ENCODE data around the gene NSMCE1.

The NSMCE1 gene

DNA sequence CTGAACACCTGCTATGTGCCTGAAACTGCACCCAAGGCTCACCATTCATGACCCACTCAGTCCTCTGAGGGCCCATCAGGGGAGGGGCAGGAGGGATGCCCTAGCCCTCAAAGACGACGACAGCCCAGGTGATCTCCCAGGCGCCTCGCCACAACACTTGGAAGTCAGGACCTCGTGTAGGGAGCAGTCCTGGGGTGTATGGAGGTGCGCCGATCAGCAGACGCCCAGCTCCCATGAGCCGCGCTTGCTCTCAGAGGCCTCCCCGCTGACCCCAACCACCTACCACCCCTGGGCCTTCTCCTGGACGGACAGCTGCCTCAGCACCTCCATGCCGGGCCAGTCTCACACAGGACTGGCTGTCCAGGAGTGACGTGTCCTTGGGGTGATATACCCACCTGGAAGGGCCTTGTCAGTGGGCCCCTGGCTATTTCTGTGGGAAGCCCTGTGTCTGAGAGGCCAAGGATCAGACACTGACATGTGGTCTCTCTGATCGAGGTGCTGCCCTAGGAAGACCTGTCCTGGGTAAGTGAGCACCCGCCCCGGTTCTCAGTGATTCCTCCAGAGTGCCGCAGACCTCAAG, 38.6 kb downstream of the NSMCE1 start:
- no peak for DNase-seq (ENCODE audit: low spot score)

DNA sequence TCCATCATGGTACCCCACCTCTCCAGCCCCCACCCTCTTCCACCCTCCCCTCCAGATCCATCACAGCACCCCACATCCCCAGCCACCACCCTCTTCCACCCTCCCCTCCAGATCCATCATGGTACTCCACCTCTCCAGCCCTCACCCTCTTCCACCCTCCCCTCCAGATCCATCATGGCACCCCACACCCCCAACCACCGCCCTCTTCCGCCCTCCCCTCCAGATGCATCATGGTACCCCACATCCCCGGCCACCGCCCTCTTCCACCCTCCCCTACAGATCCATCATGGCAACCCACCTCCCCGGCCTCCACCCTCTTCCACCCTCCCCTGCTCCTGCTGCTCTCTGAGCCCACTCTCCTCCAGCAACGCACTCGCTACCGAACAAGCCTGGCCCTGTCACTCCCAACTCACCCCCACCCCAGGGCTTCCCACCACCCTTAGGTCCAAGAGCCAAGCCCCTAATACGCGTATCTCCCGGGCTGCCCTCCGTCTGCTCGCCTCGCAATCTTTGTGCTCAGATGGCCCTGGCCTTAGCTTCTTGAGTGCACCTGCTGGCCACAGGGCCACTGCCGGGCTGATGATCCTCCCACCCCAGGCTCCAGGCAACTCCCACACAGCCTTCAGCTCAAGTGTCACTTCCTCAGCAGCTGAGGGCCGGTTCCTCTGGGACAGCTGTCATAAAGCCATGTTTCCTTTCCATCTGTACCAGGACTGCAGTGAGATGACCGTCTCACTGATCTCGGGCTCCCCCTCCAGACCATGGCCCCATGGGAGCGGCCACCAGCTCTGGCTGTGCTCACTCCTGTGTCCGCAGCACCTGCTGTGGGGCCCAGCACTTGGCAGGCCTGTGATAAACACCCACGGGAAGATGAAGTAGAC, 39.7 kb downstream of the NSMCE1 start:
- no peak for DNase-seq (ENCODE audit: low spot score)

GRCh38 chr16:27228045-27228444, 40.5 kb downstream of the NSMCE1 start:
- DNase-seq (ENCODE audit: low spot score): no peak

DNA sequence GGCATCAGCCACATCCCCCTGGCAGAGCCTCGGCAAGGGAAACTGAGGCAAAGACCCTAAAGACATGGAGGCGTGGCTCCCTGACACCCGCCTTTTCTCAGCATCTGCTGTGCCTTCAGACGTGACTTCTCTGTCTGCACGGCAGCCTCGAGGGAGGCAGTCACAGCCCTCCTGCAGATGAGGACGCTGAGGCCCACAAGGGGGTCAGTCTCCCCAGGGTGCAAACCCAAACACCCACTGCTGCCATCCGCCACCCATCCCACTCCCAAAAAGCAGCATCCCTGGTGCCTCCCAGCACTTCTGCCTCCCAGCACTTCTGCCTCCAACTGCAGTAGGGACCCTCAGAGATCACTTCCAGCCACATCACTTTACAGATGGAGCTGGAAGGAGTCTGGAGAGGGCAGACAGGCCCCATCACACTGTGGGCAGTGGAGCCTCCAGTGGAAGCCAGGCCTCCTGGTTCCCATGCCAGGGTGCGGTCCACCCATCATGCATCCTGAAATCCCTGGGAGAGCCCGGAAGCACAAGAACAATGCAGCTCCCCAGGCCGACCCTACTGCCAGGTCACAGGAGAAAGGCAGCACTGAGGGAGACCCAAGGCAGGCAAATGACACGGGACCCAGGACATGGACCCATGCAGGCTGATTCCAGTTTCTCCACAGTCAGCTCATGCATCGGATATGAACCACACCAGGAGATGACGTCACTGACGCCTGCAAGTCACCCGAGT, 41.4 kb downstream of the NSMCE1 start:
- DNase-seq (ENCODE audit: low spot score): no peak

- no peak for DNase-seq (ENCODE audit: low spot score)
These were observed 42.1 kb downstream of the NSMCE1 start for GRCh38 chr16:27226476-27226875.

DNA sequence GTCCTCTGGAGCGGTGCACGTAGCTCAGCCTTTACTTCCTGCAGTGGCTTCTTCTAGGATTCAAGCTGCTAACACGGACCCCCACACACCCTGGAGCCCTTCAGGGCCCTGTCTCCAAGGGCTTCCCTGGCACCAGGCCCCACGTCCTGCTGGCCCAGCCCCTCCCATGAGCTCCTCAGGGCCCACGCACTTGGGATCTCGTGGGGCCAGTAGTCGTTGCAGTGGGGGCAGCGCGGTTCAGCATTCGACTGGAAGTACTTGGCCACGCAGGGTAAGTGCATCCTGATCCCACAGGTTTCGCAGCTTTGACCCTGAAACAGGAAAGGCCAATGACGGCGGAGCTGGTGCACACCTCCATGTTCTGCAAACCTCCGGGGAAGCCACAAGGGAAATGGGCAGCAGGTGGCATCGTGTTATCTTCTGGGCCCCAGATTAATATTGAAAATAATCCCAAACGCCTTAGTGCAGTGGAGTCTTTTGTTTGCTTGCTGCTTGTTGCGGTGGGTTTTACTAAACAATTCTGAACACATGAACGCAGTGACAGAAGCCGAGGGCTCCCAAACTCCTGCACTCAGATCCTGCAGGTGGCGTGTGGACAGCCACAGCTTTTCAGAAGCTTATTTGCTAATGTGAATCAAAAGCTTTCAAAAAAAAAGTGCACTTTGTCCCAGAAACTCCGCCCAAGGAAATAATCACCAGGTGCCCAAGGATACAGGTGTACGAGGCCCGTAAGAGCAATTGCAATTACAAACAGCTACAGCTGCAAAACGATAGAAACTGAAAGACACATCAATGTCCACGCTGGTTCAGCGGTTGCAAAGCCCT, 42.8 kb downstream of the NSMCE1 start:
- DNase-seq (ENCODE audit: low spot score): no peak

DNA sequence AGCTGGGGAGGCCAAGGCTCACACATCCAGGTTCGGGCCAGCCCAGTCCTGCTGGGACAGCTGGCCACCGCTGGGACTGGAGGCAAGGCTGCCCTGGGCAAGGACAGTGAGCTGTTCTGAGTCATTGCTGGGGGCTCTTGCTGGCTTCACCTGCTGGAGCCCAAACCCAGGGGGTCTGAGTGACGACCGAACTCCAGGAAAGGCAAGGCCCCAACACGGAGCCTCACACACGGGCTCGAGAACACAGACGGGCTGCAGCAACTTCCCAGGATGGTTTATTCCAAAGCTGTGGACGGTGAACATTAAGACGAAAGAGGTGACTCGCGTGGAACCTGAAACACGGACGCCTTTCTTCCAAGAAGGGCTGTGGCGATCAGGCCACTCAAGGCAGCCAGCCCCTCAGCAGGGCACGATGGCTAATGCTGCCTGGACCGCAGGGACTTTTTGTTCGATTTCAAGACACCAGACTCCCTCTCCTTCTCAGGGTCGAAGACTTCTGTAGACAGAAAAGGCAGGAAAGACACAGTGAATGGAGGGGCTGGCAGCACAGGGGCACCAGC, 43.8 kb downstream of the NSMCE1 start:
- no peak for DNase-seq (ENCODE audit: low spot score)

DNA sequence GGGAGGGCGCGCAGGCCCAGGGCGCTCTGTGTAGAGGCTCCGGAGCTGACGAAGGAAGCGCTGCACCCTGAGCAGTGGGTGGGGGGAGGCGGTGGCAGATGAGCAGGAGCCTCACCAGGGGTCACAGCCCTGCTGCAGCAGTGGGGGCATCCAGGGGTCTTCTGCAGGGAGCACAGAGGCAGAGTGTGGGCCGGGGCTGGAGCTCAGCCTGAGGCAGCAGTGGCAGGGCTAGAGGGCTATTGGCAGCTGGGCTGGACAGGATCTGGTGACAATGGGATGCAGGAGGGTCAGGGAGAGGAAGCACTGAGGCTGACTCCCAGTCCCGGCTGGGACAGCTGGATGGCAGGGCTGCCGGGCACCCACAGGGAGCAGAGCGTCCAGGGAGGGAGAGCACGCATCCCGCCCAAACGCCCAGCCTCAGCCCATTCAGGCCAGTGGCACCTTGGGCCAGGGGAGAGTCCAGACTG, 44.3 kb downstream of the NSMCE1 start:
- DNase-seq (ENCODE audit: low spot score): no peak

DNA sequence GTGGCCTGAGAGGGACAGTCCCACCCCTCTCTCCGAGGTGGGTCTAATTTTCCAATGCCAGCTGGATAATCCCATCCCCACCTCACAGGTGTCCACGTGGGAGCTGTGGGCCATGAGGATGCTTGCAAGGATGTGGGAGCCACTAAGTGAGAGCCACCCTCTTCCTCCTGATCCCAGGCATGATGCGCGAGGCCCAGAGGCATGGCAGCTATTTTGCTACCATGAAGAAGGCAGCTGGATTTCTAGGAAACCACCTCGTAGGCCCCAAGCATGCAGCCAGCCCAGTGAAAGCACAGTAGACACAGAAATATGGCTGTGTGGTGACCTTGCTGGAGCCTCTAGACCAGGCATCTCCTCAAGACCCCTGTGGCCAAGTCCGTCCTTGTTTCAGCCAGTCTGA, 44.9 kb downstream of the NSMCE1 start:
- DNase-seq (ENCODE audit: low spot score): no peak

- no peak for DNase-seq (ENCODE audit: low spot score)
These were observed 45.4 kb downstream of the NSMCE1 start for GRCh38 chr16:27223226-27223610.

DNA sequence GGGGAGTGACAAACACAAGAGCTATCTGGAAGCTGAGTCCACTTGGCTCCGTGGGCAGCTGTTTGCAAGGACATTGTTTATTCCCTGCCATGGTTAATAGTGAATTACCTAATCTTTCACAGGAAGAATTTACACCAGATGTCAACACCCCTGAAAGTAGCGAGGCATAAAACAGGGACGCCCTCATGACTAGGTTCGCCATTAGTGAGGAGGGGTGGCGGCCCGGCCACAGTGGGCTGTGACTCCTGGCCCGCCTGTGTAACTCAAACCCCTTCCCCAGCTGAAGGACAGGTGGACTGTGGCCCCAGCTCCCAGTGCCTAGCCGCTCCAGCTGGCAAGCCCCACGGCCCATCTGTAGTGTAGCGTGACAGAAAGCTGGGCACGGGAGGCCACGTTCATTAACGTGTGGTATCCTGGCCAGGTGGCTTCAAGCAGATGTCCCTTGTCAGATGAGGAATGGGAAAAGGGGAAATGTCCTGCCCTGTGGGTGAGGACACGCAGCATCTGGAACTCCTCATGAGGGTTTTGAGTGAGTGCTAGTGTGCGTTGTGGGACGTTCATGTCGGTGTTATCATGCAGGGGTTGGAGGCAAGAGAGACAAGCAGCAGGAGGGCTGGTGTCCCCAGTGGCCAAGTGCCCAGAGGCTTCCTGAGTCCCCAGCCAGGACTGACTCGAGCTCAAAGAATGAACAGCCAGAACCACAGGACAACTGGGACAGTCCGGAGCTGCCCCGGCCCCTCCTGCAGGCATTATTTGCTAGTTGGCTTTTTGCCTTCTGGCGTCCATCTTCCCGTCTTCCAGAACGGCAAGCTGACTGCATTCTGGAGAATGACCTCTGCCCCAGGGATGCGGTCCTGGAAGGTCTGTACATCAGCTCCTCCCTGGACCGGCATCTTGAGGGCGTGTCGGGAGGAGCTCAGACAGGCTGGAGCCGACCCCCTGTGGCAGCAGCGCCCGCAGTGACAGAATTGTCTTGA, 46.0 kb downstream of the NSMCE1 start:
- DNase-seq (ENCODE audit: low spot score): no peak

GRCh38 chr16:27221576-27222248, 46.9 kb downstream of the NSMCE1 start:
- DNase-seq (ENCODE audit: low spot score): no peak

GRCh38 chr16:27220991-27221390, 47.6 kb downstream of the NSMCE1 start:
- DNase-seq (ENCODE audit: low spot score): no peak

- no peak for DNase-seq (ENCODE audit: low spot score)
These were observed 48.0 kb downstream of the NSMCE1 start for GRCh38 chr16:27220527-27220926.

GRCh38 chr16:27220120-27220519, 48.5 kb downstream of the NSMCE1 start:
- DNase-seq (ENCODE audit: low spot score): no peak

DNA sequence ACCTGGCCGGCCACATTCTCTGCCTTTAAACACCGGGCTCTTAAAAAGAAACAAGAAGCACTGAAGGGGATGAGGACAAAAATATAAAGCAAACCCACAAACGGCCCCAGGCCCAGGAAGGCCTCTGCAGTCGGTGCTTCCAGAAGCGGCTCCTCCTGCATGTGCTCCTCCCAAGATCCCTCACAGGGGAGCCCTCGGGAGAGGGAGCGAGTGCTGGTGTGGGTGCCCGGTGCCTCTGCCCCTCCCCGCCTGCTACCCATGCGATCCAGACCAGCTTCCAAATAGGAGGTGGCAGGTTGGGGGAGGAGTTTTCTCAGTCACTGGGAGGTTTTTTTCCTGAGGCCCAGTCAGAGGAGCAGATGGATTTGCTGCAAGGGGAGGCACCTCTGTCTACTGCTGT, 49.4 kb downstream of the NSMCE1 start:
- DNase-seq (ENCODE audit: low spot score): no peak

DNA sequence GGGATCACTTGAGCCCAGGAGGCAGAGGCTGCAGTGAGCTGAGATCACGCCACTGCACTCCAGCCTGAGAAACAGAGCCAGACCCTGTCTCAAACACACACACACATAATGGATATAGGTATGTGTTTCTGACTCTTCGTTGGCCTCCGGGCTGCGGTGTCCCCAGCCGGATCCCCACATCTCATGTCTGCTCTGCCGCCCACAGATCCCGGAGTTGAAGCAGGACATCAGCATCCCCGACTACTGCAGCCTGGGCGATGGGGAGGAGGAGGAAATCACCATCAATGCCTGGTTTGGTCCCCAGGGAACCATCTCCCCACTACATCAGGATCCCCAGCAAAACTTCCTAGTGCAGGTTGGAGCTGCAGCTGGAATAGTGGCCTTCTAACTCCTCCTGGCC, 49.8 kb downstream of the NSMCE1 start:
- DNase-seq (ENCODE audit: low spot score): no peak

DNA sequence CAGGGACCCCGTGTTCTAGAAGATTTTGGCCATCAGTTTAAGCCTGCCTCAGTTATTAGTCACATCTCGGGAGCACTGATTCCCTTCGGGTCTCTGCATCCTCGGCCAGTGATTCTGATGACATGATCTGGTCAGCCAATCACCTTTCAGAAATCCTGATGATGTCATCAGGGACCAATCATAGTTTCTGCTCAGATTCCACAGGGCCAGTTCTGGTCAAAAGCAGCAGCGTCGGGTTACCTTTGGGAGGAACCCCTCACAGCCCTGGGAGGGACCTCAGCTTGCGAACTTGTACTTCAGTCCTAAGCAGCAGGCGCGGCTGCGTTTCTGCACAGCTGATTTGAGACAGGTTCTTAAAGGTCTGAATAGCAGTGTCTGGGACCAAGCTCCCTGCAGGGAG, 51.3 kb downstream of the NSMCE1 start:
- peak; percentile 74 for DNase-seq (ENCODE audit: low spot score)

- DNase-seq (ENCODE audit: low spot score): no peak
These were observed 52.2 kb downstream of the NSMCE1 start for GRCh38 chr16:27216297-27216885.

DNA sequence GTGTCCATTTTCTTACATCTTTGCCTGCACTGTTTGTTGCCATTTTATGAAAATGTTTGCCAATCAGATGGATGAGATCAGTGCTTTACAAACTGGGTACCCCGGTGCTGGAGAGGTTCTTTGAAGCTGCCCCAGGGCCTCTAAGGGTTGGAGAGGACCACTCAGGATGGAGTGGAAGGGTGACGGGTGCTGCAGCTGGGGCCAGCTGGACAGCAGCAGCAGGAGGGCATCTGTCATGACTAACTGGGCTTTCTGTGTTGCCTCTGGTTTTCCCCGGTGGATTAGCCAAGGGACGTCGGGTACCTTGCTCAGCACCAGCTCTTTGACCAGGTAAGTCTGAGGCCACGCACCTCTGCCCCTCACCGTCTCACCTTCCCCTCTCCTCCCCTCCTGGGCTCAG, 52.9 kb downstream of the NSMCE1 start:
- DNase-seq (ENCODE audit: low spot score): no peak
